ENCODE results near the gene TSGA10IP.

TSGA10IP gene

GRCh38 chr11:65919141-65919572 lies 26.1 kb upstream of the TSGA10IP start, which contains the start of gene DRAP1:
TSS of gene DRAP1 (plus strand) at chr11:65919426. CDS start at chr11:65919502, 76 bp downstream.
- H3K36me3 ChIP-seq (replicated peaks): peaks cover 22% of the 10 kb centered on the region
- no peaks in the 10 kb centered on the region for H3K27me3 ChIP-seq (replicated peaks)
- H3K27ac ChIP-seq: peak within 1 kb of the TSS; percentile 93
- peak; percentile 97 for DNase-seq
- peak within 1 kb of the TSS; percentile 88 for H3K4me3 ChIP-seq (ENCODE audit: low read depth, low read length)
- in situ Hi-C loops (cut with HindIII; ENCODE audit: low pct_ligation_motif_present, low sequenced_read_pairs): no loop called here
- TF ChIP-seq, protein P1, sequence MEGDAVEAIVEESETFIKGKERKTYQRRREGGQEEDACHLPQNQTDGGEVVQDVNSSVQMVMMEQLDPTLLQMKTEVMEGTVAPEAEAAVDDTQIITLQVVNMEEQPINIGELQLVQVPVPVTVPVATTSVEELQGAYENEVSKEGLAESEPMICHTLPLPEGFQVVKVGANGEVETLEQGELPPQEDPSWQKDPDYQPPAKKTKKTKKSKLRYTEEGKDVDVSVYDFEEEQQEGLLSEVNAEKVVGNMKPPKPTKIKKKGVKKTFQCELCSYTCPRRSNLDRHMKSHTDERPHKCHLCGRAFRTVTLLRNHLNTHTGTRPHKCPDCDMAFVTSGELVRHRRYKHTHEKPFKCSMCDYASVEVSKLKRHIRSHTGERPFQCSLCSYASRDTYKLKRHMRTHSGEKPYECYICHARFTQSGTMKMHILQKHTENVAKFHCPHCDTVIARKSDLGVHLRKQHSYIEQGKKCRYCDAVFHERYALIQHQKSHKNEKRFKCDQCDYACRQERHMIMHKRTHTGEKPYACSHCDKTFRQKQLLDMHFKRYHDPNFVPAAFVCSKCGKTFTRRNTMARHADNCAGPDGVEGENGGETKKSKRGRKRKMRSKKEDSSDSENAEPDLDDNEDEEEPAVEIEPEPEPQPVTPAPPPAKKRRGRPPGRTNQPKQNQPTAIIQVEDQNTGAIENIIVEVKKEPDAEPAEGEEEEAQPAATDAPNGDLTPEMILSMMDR (IDR thresholded peaks at IDR 0.05; ENCODE audit: low read depth, low read length, missing control alignments): no peak

- H3K27me3 ChIP-seq (replicated peaks): no peaks in the 10 kb centered on the region
- peak overlapping the region; percentile 81 for H3K4me3 ChIP-seq (ENCODE audit: low read depth, low read length)
- in situ Hi-C loops (cut with HindIII; ENCODE audit: low pct_ligation_motif_present, low sequenced_read_pairs): no loop called here
- TF ChIP-seq, protein P1 (IDR thresholded peaks at IDR 0.05; ENCODE audit: low read depth, low read length, missing control alignments): no peak
- H3K27ac ChIP-seq: peak overlapping the region; percentile 64
- no peak for DNase-seq
- H3K36me3 ChIP-seq (replicated peaks): peaks cover 22% of the 10 kb centered on the region
Observed at GRCh38 chr11:65919573-65920371, 25.5 kb upstream of the TSGA10IP start.

DNA sequence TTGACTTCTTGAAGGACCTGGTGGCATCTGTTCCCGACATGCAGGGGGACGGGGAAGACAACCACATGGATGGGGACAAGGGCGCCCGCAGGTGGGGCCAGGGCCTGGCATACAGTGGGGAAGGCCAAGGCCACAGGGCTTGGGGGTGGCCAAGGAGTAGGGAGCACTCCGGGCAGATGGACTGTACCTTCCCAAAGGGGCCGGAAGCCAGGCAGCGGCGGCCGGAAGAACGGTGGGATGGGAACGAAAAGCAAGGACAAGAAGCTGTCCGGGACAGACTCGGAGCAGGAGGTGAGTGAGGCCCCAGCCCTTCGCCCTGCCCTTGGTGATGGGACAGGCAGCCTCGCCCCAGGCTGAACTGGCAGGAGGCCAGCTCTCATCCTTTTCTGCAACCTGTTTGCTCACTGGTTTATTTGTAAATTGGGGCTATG lies 24.9 kb upstream of the TSGA10IP start:
- H3K27ac ChIP-seq: no peak overlapping the region
- H3K4me3 ChIP-seq (ENCODE audit: low read depth, low read length): peak overlapping the region; percentile 81
- TF ChIP-seq, protein P1 (IDR thresholded peaks at IDR 0.05; ENCODE audit: low read depth, low read length, missing control alignments): no peak
- H3K27me3 ChIP-seq (replicated peaks): no peaks in the 10 kb centered on the region
- H3K36me3 ChIP-seq (replicated peaks): peaks cover 22% of the 10 kb centered on the region
- DNase-seq: no peak
- in situ Hi-C loops (cut with HindIII; ENCODE audit: low pct_ligation_motif_present, low sequenced_read_pairs): no loop called here

DNA sequence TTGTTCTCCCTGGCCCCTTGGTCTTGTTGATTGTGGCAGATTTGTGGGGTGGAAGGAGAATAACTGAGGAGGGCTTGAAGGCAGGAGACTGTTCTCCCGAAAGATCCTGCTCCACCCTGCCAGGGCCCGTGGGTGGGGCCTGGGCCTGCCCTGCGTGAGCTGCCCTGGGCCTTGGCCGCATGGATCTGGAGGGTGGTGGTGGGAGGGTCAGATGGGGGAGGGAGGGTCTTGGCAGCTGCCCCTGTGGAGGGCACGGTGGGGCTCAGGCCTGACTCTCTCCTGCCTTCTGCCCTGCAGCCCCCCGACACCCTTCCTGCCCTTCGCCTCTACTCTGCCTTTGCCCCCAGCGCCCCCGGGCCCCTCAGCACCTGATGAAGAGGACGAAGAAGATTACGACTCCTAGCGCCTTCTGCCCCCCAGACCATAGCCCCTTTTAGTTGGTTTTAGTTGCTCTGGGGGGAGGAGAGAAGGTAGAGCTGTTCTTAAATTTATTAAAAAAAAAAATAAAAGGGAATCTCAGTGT lies 24.2 kb upstream of the TSGA10IP start:
- TF ChIP-seq, protein P1 (IDR thresholded peaks at IDR 0.05; ENCODE audit: low read depth, low read length, missing control alignments): no peak
- Histone ChIP-seq H3K27ac (no peak overlapping the region), H3K36me3 (replicated peaks) (peaks cover 22% of the 10 kb centered on the region), H3K27me3 (replicated peaks) (no peaks in the 10 kb centered on the region), H3K4me3 (ENCODE audit: low read depth, low read length) (no peak overlapping the region)
- no peak for DNase-seq
- in situ Hi-C loops (cut with HindIII; ENCODE audit: low pct_ligation_motif_present, low sequenced_read_pairs): no loop called here

- no peak overlapping the region for H3K4me3 ChIP-seq (ENCODE audit: low read depth, low read length)
- TF ChIP-seq, protein P1 (IDR thresholded peaks at IDR 0.05; ENCODE audit: low read depth, low read length, missing control alignments): no peak
- peaks cover 22% of the 10 kb centered on the region for H3K36me3 ChIP-seq (replicated peaks)
- no peak for DNase-seq
- no peaks in the 10 kb centered on the region for H3K27me3 ChIP-seq (replicated peaks)
- H3K27ac ChIP-seq: no peak overlapping the region
- in situ Hi-C loops (cut with HindIII; ENCODE audit: low pct_ligation_motif_present, low sequenced_read_pairs): no loop called here
Observed at GRCh38 chr11:65921876-65922275, 23.4 kb upstream of the TSGA10IP start.
